Measurements from ENCODE around the gene PPEF2.

GRCh38 chr4:75904076-75904475 lies 1.8 kb upstream of the PPEF2 start:
- TF ChIP-seq EZH2phosphoT487 (IDR thresholded peaks at IDR 0.05; ENCODE audit: insufficient read depth, low read depth) (no peak), EZH2 (IDR thresholded peaks at IDR 0.05; ENCODE audit: insufficient read depth, poor library complexity, severe bottlenecking) (no peak)
